NCI-H2081 (cell line): Measurements from ENCODE around the gene AARSD1.
"Not testable (repeated sequence)": the region's sequence is repeated elsewhere in the genome, so short reads cannot be mapped to it uniquely, and the experiment has no call there.

Source experiments
- DNase-seq, 2 experiments: peaks; one replicate each; lab custom pipeline; 2025; lab: John Stamatoyannopoulos, UW

The AARSD1 gene

DNA sequence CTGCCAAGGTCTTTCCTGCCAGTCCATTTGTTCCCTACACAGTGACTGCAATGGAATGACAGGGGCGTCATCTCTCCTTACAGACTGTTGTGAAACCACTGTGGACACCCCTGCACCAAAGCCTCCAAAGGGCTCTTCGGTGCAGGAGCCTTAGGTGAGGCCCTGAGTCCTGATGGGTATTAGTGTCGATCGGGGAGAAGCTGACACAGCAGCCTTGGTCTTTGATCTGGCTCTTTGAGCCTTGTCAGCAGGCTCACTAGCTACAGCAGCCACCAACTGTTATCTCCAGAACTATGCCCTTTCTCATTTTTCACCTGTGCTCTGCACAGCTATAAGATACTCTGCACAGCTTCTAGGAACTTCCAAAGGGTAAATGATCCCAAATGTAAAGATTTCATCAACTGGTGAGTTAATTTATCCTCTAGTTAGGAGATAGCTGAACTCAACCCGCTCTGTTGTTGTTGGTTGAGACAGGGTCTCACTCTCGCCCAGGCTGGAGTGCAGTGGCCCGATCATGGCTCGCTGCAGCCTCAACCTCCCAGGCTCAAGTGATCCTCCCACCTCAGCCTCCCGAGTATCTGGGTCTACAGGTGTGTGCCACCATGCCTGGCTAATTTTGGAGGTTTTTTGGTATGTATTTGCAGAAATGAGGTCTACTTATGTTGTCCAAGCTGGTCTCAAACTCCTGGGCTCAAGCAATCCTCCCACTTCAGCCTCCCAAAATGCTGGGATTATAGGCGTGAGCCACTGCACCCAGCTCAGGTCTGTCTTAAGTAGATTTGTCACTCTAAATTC, 44.0 kb downstream of the AARSD1 start:
- DNase-seq = no peak

DNA sequence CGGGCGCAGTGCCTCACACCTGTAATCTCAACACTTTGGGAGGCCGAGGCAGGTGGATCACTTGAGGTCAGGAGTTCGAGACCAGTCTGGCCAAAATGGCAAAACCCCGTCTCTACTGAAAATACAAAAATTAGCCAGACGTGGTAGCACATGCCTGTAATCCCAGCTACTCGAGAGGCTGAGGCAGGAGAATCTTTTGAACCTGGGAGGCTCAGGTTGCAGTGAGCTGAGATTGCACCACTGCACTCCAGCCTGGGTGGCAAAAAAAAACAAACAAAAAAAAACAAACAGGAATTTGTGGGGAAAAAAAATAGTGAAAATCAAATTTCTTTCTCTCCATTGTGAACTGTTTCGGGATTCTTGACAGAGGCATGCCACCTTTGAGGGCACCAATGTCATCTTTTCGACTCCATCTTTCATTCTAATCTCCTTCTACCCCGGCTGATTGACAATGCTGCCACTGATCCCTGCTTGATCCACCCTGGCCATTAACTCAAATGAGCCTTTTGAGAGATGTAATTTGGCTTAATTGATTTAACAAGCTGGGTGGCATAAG, 44.7 kb downstream of the AARSD1 start:
- DNase-seq = peak in 1 of 2 experiments; percentile 23

DNA sequence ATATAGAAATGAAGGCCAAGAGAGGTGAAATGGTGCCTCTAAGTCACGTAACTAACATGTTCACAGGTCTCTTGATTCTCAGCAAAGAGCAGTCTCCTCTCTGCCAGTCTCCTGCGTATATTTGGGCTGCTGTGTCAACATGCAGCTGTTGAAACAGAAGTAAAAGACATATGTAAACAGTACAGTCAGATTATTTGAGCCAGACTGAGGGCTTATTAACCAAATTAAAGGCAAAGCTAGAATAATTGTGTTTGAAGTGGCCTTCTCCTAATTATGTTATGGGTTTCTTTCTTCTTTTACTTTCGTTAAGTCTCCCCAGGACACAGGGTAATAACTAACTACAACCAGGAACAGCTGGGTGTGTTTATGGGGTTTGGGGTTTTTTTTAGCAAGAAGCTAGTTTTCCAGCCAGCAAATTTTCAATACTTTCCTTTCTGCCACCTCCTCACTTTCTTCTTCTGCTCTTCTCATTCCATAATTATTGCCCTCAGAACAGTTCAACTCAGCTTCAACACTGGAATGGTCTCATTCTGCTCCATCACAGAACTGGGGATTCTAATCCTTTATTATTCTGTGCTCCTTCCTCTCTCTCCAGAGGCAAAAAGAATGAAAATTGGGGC, 45.2 kb downstream of the AARSD1 start:
- peak; percentile 78 to 97 for DNase-seq

DNA sequence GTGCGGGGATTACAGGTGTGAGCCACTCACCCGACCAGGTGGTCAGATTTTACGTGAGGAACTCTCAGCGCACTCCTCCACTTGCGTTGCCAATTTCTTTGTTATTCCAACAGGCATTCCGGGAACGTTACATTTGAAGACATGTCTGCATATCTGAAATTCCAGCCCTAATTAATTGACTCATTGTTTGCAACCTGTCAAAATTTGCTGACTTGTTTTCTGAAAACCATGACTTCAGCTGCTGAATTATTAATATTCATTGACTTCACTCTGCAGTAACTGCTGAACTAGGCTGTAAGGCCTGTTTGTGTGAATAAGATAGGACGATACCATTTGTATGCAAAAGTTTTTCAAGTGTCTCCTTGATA, 47.0 kb downstream of the AARSD1 start:
- no peak for DNase-seq

DNA sequence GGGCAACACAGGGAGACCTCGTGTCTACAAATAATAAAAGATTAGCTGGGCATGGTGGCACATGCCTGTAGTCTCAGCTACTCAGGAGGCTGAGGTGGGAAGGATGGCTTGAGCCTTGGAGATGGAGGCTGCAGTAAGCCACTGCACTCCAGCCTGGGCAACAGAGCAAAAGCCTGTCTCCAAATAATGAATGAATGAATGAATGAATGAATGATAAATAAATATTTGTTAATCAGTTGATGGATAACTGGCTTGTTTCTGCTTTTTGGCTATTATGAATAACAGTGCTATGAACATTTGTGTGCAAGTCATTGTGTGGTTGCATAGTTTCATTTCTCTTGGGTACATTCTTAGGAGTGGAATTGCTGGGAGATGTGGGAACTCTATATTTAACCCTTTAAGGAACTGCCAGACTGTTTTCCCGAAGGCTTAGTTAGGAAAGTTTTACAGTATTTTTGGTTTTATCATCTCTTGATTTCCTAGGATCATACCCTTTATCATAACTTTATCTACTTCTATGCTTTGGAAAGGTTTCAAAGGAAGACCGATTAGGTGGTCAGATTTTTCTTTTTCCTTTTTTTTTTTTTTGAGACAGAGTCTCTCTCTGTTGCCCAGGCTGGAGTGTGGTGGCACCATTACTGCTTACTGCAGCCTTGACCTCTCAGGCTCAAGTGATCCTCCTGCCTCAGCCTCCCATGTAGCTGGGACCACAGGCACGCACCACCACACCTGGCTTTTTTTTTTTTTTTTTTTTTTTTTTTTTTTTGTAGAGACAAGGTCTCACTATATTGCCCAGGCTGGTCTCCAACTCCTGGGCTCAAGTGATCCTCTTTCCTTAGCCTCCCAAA, 47.6 kb downstream of the AARSD1 start:
- DNase-seq = not testable (repeated sequence)

DNA sequence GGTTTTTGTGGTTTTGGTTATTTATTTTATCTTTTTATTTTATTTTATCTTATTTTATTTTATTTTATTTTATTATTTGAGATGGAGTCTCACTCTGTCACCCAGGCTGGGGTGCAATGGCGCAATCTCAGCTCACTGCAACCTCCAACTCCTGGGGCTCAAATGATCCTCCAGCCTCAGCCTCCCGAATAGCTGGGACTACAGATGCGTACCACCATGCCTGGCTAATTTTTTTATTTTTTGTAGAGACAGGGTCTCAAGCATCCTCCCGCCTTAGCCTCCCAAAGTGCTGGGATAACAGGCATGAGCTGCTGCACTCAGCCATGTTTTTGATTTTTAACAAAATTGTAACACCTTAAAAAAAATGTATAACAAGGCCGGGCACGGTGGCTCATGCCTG, 49.0 kb downstream of the AARSD1 start:
- not testable (repeated sequence) for DNase-seq

DNA sequence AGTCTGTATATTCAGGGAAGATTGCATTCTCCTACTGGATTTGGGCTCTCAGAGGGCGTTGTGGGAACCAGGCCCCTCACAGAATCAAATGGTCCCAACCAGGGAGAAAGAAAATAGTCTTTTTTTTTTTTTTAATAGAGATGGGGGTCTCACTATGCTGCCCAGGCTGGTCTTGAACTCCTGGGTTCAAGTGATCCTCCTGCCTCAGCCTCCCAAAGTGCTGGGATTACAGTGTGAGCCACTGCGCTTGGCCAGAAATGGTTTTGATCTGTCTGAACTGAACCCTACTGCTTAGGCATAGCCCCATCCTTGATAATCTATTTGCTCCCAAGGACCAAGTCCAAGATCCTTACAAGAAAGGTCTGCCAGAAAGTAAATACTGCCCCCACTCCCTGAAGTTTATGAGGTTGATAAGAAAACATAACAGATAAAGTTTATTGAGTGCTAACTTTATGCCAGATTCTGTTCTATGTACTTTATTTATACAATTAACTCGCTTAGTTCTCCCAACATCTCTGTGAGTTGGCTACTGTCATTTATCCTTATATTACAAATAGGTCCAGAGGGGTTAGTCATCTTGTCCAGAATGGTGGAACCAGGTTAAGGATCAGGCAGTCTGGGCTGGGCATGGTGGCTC, 50.2 kb downstream of the AARSD1 start:
- DNase-seq = no peak

DNA sequence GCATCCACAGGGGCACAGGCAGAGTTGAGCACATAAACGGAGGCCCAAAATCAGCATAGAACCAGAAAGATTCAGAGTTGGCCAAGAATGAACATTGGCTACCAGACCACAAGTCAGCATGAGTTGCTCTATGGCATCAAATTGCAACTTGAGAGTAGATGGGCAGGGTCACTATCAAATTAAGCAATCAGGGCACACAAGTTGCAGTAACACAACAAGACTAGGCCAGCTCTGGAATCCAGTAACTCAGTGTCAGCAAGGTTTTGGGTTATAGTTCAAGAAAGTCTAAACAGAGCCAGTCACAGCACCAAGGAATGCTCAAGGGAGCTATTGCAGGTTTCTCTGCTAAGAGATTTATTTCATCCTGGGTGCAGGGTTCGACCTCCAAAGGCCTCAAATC, 50.7 kb downstream of the AARSD1 start:
- DNase-seq = no peak

DNA sequence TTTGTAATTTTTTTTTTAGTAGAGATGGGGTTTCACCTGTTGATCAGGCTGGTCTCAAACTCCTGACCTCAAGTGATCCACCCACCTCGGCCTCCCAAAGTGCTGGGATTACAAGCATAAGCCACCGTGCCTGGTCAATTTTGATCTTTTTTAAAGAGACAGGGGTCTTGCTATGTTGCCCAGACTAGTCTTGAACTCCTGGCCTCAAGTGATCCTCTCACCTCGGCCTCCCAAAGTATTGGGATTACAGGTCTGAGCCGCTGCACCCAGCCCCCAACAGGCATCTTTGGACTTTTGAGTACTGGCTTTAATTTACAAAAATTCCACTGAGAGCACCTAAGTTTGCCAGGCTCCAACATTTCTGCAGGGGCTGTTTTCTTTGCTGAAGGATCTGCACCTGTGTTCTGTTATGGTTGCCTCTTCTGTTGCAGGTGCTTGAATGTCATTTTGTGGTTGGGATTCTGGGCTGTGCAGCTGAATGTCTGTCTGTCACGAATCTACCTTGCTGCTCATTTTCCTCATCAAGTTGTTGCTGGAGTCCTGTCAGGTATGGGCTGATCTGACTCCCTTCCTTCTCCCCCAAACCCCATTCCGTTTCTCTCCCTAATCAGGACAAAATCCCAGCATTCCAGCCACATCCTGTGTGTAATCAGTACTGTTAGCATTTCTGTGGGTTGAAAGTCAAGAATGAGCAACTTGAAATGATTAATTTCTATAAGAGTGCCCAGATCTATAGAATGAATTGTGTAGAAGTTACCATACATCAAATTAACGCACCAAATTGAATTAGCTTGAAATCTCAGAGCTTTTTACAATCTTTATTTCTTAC, 55.2 kb downstream of the AARSD1 start:
- DNase-seq = no peak

DNA sequence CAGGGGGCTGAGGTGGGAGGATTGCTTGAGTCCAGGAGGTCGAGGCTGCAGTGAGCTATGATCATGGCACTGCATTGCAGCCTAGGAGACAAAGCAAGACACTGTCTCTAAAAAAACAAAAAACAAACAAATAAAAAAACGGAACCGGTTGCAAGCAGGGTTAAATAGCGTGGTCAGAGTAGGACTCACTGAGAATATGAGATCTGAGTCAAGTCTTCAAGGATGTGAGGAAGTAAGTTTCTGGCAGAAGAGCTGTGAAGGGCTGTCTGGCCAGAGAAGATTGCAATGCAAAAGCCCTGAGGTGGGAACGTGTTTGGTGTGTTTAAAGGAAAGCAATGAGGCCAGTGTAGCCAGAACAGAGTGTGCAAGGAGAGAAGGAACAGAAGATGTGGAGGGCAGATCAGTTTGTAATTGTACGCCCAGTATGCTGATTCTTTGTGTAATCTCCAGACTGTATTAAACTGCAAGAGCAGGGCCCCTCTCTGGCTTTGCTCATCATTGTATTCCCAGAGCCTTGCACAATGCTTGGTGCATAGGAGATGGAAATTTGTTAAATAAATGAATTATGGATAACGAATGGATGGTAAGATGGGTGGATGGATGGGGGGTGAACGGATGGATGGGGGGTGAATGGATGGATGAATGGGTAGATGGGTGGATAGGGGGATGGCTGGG, 57.3 kb downstream of the AARSD1 start:
- DNase-seq = no peak

DNA sequence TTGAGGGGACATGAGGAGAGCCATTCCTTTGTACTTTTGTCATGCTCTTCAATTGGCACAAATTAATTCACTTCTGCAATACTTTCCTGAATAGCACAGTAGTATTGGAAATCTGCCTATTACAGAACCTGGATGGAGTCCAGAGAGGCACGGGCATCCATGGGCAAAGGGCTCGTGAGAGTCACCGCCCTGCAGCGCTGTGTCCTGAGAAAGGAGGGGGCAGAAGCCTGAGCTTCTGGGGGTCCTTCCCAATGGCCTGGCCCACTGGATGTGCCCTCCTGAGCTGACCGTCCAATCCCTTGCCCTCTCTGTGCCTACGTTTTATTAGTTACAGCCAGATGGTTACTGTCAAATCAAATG, 60.2 kb downstream of the AARSD1 start:
- no peak for DNase-seq

DNA sequence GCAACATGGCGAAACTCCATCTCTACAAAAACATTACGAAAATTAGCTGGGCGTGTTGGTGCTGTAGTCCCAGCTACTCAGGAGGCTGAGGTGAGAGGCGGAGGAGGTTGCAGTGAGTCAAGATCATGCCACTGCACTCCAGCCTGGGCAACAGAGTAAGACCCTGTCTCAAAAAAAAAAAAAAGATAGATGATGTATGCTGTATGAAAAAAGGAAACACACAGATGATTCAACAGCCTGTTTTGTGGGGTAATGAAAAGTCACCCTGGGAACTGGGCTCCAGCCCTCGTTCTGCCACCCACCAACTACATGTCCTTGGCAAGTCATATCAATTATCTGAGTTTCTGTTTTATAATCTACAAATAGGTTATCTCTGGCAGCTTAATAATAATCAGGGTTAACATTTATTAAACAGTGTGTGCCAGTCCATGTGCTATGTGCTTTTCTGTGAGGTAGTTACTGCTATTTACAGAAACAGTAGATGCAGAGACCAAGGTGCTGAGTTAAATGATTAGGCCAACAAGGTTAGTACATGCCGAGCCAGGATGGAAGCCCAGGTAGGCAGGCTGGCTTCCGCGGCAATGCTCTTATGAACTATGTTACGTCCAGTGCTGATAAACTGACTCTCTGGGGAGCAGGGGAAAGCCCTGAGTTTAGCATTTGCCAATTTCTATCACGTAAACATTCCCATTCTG, 62.6 kb downstream of the AARSD1 start:
- DNase-seq = no peak
